Thyroid gland (tissue), 4 donors: ENCODE measurements around the gene MAP3K3. TPM values are rescaled to one million over a fixed set of nuclear protein-coding genes. Genes with fewer than 3 reads are reported as not detected.

Source experiments
- DNase-seq, 2 donors: peaks; one replicate each; pipeline ENCODE4 v3.0.0-alpha.2; 2019
- H3K27ac ChIP-seq, 3 donors: fragments of 200-600 bp; sonication (generic); 1 replicate in 2 of 3; 2 replicates in 1 of 3; pipeline ENCODE4 v1.5.1; 2016 to 2019; ENCODE audit warnings: mild to moderate bottlenecking in 1 of 3, moderate library complexity in 1 of 3
- H3K27me3 ChIP-seq: fragments of 200-600 bp; sonication (generic); one replicate; pipeline ENCODE4 v1.5.1; 2019
- H3K36me3 ChIP-seq, 2 donors: fragments of 200-600 bp; sonication (generic); one replicate each; pipeline ENCODE4 v1.5.1; 2016 to 2019
- H3K4me1 ChIP-seq, 2 donors: fragments of 200-600 bp; sonication (generic); one replicate each; pipeline ENCODE4 v1.5.1; 2017 to 2019
- H3K4me3 ChIP-seq, 3 donors: fragments of 200-600 bp; sonication (generic); replicated peaks in 1 of 3; 1 replicate in 2 of 3; 2 replicates in 1 of 3; pipeline ENCODE4 v1.5.1; 2016; ENCODE audit warnings: mild to moderate bottlenecking in 1 of 3
- H3K9me3 ChIP-seq: fragments of 200-600 bp; sonication (generic); one replicate; pipeline ENCODE4 v1.5.1; 2017
- CTCF ChIP-seq, 6 experiments: fragments of 200-600 bp in 3 of 6; fragments of 450-650 bp in 3 of 6; sonication (generic) in 3 of 6; IDR thresholded peaks; one replicate each; pipeline ENCODE4 v1.5.1; 2016 to 2019; ENCODE audit warnings: antibody characterized with exemption in 6 of 6, mild to moderate bottlenecking in 2 of 6, inconsistent platforms in 1 of 6, moderate library complexity in 1 of 6
- POLR2A ChIP-seq, 2 donors: fragments of 450-650 bp; IDR thresholded peaks; one replicate each; pipeline ENCODE4 v1.6.1; 2017; ENCODE audit warnings: antibody characterized with exemption in 2 of 2, mild to moderate bottlenecking in 2 of 2, moderate library complexity in 1 of 2
- WGBS, 2 donors: methylation state at CpG; one replicate each; pipeline ENCODE4 v1.1.5; 2017; 5-methylcytosine and 5-hydroxymethylcytosine counted together
- intact Hi-C: fragments of 100-400 bp; cut with DNase I; formaldehyde crosslinking; loops from one replicate; pipeline ENCODE4 v1.15.1; 2023
- total RNA-seq, 4 donors: library from RNA; depleted of rRNA; stranded (reverse); fragments of >200 nt; gene quantifications; one replicate each; pipeline ENCODE4 v1.2.3, GENCODE V29; 2016

Gene MAP3K3
- total RNA-seq, 4 donors from 2014 or later = 38.6 to 68.0 (median 43.8) TPM

DNA sequence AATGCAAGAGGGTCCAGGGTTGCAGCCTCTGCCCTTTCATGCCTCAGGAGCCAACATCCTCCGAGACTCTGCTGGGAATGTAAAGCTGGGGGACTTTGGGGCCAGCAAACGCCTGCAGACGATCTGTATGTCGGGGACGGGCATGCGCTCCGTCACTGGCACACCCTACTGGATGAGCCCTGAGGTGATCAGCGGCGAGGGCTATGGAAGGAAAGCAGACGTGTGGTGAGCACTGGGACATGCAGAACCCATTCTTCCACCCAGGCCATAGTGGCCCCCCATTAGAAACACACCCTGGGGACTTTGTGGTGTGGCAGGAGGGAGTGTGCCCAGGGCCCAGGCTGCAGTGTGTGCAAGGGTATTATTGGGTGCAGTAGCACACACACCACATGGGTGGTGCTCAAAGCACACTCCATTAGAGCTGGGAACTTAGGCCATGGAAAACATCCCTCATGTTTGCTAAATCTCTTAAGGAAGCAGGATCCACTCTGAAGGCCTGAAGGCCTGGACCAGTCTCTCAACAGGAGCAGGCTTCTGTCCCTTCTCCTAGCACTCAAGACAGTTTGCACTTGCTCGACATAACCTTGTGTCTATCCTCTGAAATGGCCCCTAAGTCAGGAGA is 70.1 kb downstream of the MAP3K3 start:
- WGBS, 2 donors = 93 to 95% methylated on average over 11 of the region's 11 CpGs
- H3K9me3 ChIP-seq = no peaks in the 10 kb centered on the region
- H3K4me3 ChIP-seq = no peak overlapping the region
- DNase-seq = no peak
- H3K36me3 ChIP-seq = peaks cover 50% of the 10 kb centered on the region in 2 donors
- no peaks in the 10 kb centered on the region for H3K4me1 ChIP-seq
- intact Hi-C loops = no loop called here
- H3K27me3 ChIP-seq = no peaks in the 10 kb centered on the region
- H3K27ac ChIP-seq = no peak overlapping the region
- no peak for TF ChIP-seq CTCF (IDR thresholded peaks at IDR 0.05)
- no peak for TF ChIP-seq POLR2A (IDR thresholded peaks at IDR 0.05)

DNA sequence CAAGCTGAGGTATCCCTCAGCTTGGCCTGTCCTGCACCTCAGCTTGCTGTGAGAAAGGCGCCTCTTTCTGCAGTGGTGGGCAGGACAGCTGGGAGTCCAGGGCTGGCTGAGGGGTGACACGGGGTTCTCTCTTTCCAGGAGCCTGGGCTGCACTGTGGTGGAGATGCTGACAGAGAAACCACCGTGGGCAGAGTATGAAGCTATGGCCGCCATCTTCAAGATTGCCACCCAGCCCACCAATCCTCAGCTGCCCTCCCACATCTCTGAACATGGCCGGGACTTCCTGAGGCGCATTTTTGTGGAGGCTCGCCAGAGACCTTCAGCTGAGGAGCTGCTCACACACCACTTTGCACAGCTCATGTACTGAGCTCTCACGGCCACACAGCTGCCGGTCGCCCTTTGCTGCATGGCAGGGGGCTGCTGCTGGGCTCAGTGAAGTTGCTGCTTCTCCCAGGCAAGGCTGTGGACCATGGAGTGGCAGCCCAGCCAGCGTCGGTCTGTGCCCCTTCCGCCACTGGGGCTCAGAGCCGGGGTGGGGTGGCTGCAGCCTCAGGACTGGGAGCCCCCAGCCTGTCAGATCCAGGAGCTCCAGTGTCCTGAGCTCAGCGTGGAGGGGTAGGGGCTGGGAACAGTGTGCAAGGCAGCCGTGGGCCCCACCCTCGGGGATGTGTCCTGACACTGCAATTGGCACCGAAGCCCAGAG is 71.3 kb downstream of the MAP3K3 start:
- Histone ChIP-seq H3K27me3 (no peaks in the 10 kb centered on the region), H3K36me3 (peaks cover 45% of the 10 kb centered on the region in 2 donors), H3K4me3 (no peak overlapping the region), H3K27ac (no peak overlapping the region), H3K4me1 (peaks cover 0 to 2% of the 10 kb centered on the region in 2 donors), H3K9me3 (no peaks in the 10 kb centered on the region)
- TF ChIP-seq CTCF (IDR thresholded peaks at IDR 0.05) (no peak), POLR2A (IDR thresholded peaks at IDR 0.05) (no peak)
- 96% methylated on average over 8 to 14 of the region's 18 CpGs for WGBS, 2 donors
- no peak for DNase-seq
- intact Hi-C loops = no loop called here

- WGBS, 2 donors = 88 to 90% methylated on average over 9 to 12 of the region's 12 CpGs
- Histone ChIP-seq H3K27ac (no peak overlapping the region), H3K27me3 (no peaks in the 10 kb centered on the region), H3K9me3 (no peaks in the 10 kb centered on the region), H3K4me1 (peaks cover 6 to 11% of the 10 kb centered on the region in 2 donors), H3K4me3 (no peak overlapping the region), H3K36me3 (peaks cover 37% of the 10 kb centered on the region in 2 donors)
- DNase-seq = no peak
- no peak for TF ChIP-seq CTCF (IDR thresholded peaks at IDR 0.05)
- no peak for TF ChIP-seq POLR2A (IDR thresholded peaks at IDR 0.05)
- intact Hi-C loops = no loop called here
Measured at GRCh38 chr17:63694229-63694949, 72.2 kb downstream of the MAP3K3 start.

- Histone ChIP-seq H3K27me3 (no peaks in the 10 kb centered on the region), H3K27ac (no peak overlapping the region), H3K4me3 (no peak overlapping the region), H3K4me1 (peaks cover 6 to 12% of the 10 kb centered on the region in 2 donors), H3K9me3 (no peaks in the 10 kb centered on the region), H3K36me3 (peaks cover 29% of the 10 kb centered on the region in 2 donors)
- WGBS, 2 donors = 84 to 89% methylated on average over 15 of the region's 15 CpGs
- no peak for TF ChIP-seq POLR2A (IDR thresholded peaks at IDR 0.05)
- no peak for TF ChIP-seq CTCF (IDR thresholded peaks at IDR 0.05)
- intact Hi-C loops = no loop called here
- no peak for DNase-seq
Measured at GRCh38 chr17:63694950-63695773, 72.9 kb downstream of the MAP3K3 start.
